GM18519 (cell line): ENCODE data around the gene SCFD2.
"Not testable (repeated sequence)": the region's sequence is repeated elsewhere in the genome, so short reads cannot be mapped to it uniquely, and the experiment has no call there.

Experiments used
- ATAC-seq: cut with Tn5 transposase; IDR thresholded peaks from one replicate; pipeline ENCODE4 v1.9.1; 2021; ENCODE audit warnings: mild to moderate bottlenecking, moderate library complexity; ENCODE audit not compliant: unreplicated experiment, low FRiP score

SCFD2 gene

GRCh38 chr4:53365486-53366300 is at the start of gene SCFD2:
Gene SCFD2 (minus strand): TSS chr4:53366061.
- ATAC-seq = peak; percentile 87

- not testable (repeated sequence) for ATAC-seq
Measured at GRCh38 chr4:53409479-53409878, 43.6 kb upstream of the SCFD2 start.

GRCh38 chr4:53380221-53380620 is 14.4 kb upstream of the SCFD2 start:
- ATAC-seq = no peak

GRCh38 chr4:53378171-53378482 is 12.3 kb upstream of the SCFD2 start:
- ATAC-seq = peak; percentile 19

GRCh38 chr4:53377319-53378170 is 11.7 kb upstream of the SCFD2 start, which contains the start of gene FIP1L1:
Gene FIP1L1 (plus strand): TSS chr4:53377641. CDS start chr4:53377839, 198 bp downstream.
- peak; percentile 79 for ATAC-seq

GRCh38 chr4:53376900-53377299 is 11.0 kb upstream of the SCFD2 start:
- no peak for ATAC-seq

GRCh38 chr4:53374777-53375258 is 9.0 kb upstream of the SCFD2 start:
- no peak for ATAC-seq

- ATAC-seq = no peak
Measured at GRCh38 chr4:53371843-53372521, 6.1 kb upstream of the SCFD2 start.

GRCh38 chr4:53371049-53371448 is 5.2 kb upstream of the SCFD2 start:
- no peak for ATAC-seq

- no peak for ATAC-seq
Measured at GRCh38 chr4:53367721-53368120, 1.9 kb upstream of the SCFD2 start.

- ATAC-seq = peak; percentile 8
Measured at GRCh38 chr4:53366301-53366716, 448 bp upstream of the SCFD2 start.

GRCh38 chr4:53365121-53365485 is 758 bp downstream of the SCFD2 start:
- no peak for ATAC-seq

GRCh38 chr4:53364624-53365023 is 1.2 kb downstream of the SCFD2 start:
- ATAC-seq = no peak

GRCh38 chr4:53362093-53362492 is 3.8 kb downstream of the SCFD2 start:
- ATAC-seq = no peak

- no peak for ATAC-seq
Measured at GRCh38 chr4:53361451-53361850, 4.4 kb downstream of the SCFD2 start.

GRCh38 chr4:53355930-53356521 is 9.8 kb downstream of the SCFD2 start:
- ATAC-seq = no peak

GRCh38 chr4:53354012-53354722 is 11.7 kb downstream of the SCFD2 start:
- ATAC-seq = no peak

GRCh38 chr4:53349091-53349491 is 16.8 kb downstream of the SCFD2 start:
- ATAC-seq = no peak

GRCh38 chr4:53348046-53348445 is 17.8 kb downstream of the SCFD2 start:
- ATAC-seq = no peak
